Stimulated activated CD8-positive, alpha-beta memory T cell treated with anti-CD3 and anti-CD28 coated beads, Interleukin-2, amount 100 ng/mL, for 1 hour (primary cell): ENCODE data around the gene GABBR2.

ENCODE experiments used
- DNase-seq, 2 donors: peaks; one replicate each; pipeline ENCODE4 v3.0.0-alpha.2; 2020; ENCODE audit warnings: low read depth in 2 of 2

GABBR2 gene

GRCh38 chr9:98438666-98439065 is 270.1 kb downstream of the GABBR2 start:
- no peak for DNase-seq

- DNase-seq = no peak
These were observed 271.2 kb downstream of the GABBR2 start for GRCh38 chr9:98437458-98438034.

GRCh38 chr9:98432960-98433359 is 275.8 kb downstream of the GABBR2 start:
- no peak for DNase-seq

GRCh38 chr9:98432134-98432533 is 276.6 kb downstream of the GABBR2 start:
- DNase-seq = no peak

- DNase-seq = no peak
These were observed 278.0 kb downstream of the GABBR2 start for GRCh38 chr9:98430535-98431292.

- no peak for DNase-seq
These were observed 279.1 kb downstream of the GABBR2 start for GRCh38 chr9:98429613-98430012.

- no peak for DNase-seq
These were observed 280.3 kb downstream of the GABBR2 start for GRCh38 chr9:98428454-98428853.

GRCh38 chr9:98427491-98427890 is 281.2 kb downstream of the GABBR2 start:
- DNase-seq = no peak

- no peak for DNase-seq
These were observed 283.7 kb downstream of the GABBR2 start for GRCh38 chr9:98425079-98425478.

- DNase-seq = no peak
These were observed 289.5 kb downstream of the GABBR2 start for GRCh38 chr9:98419260-98419603.

- DNase-seq = no peak
These were observed 290.0 kb downstream of the GABBR2 start for GRCh38 chr9:98418578-98419259.

- DNase-seq = no peak
These were observed 292.2 kb downstream of the GABBR2 start for GRCh38 chr9:98416294-98417248.

- no peak for DNase-seq
These were observed 293.0 kb downstream of the GABBR2 start for GRCh38 chr9:98415782-98416181.

- no peak for DNase-seq
These were observed 295.7 kb downstream of the GABBR2 start for GRCh38 chr9:98413084-98413483.

GRCh38 chr9:98412101-98412842 is 296.5 kb downstream of the GABBR2 start:
- no peak for DNase-seq

- no peak for DNase-seq
These were observed 298.5 kb downstream of the GABBR2 start for GRCh38 chr9:98410185-98410697.

GRCh38 chr9:98409719-98410118 is 299.0 kb downstream of the GABBR2 start:
- no peak for DNase-seq

GRCh38 chr9:98406469-98406868 is 302.3 kb downstream of the GABBR2 start:
- no peak for DNase-seq

- DNase-seq = no peak
These were observed 304.5 kb downstream of the GABBR2 start for GRCh38 chr9:98404237-98404636.

- DNase-seq = no peak
These were observed 305.0 kb downstream of the GABBR2 start for GRCh38 chr9:98403715-98404114.
